Posterior cingulate gyrus (tissue), 11 donors: ENCODE results near the gene AFF2.

Experiments used
- DNase-seq, 10 donors: peaks; one replicate each; pipeline versions ENCODE4 v3.0.0 to v3.0.0-alpha.2; 2020 to 2021; ENCODE audit warnings: mixed read lengths in 3 of 10
- intact Hi-C: fragments of 100-400 bp; cut with DNase I; formaldehyde crosslinking; loops from one replicate; pipeline ENCODE4 v1.15.1; 2023

AFF2 gene

GRCh38 chrX:148713981-148714380 lies 213.6 kb downstream of the AFF2 start:
- DNase-seq: no peak
- intact Hi-C loops: no loop called here

GRCh38 chrX:148715361-148715760 lies 214.9 kb downstream of the AFF2 start:
- DNase-seq: no peak
- intact Hi-C loops: no loop called here

- intact Hi-C loops: no loop called here
- no peak for DNase-seq
Measured at GRCh38 chrX:148722966-148723365, 222.5 kb downstream of the AFF2 start.

GRCh38 chrX:148723551-148723950 lies 223.1 kb downstream of the AFF2 start:
- no peak for DNase-seq
- intact Hi-C loops: no loop called here

GRCh38 chrX:148728901-148729300 lies 228.5 kb downstream of the AFF2 start:
- intact Hi-C loops: no loop called here
- no peak for DNase-seq

- intact Hi-C loops: no loop called here
- no peak for DNase-seq
Measured at GRCh38 chrX:148732743-148733142, 232.3 kb downstream of the AFF2 start.

GRCh38 chrX:148741441-148741840 lies 241.0 kb downstream of the AFF2 start:
- intact Hi-C loops: no loop called here
- peak in 2 of 10 donors; percentile 6 to 59 for DNase-seq

GRCh38 chrX:148755111-148755510 lies 254.7 kb downstream of the AFF2 start:
- DNase-seq: no peak
- intact Hi-C loops: no loop called here

GRCh38 chrX:148763896-148764295 lies 263.5 kb downstream of the AFF2 start:
- no peak for DNase-seq
- intact Hi-C loops: no loop called here

- intact Hi-C loops: no loop called here
- DNase-seq: no peak
Measured at GRCh38 chrX:148768296-148768695, 267.9 kb downstream of the AFF2 start.

- intact Hi-C loops: no loop called here
- DNase-seq: no peak
Measured at GRCh38 chrX:148771440-148771839, 271.0 kb downstream of the AFF2 start.

GRCh38 chrX:148774276-148774675 lies 273.9 kb downstream of the AFF2 start:
- DNase-seq: no peak
- intact Hi-C loops: no loop called here

- intact Hi-C loops: no loop called here
- DNase-seq: no peak
Measured at GRCh38 chrX:148784137-148784536, 283.7 kb downstream of the AFF2 start.

- peak in 4 of 10 donors; percentile 7 to 75 (median 43) for DNase-seq
Measured at GRCh38 chrX:148784856-148785255, 284.4 kb downstream of the AFF2 start.

GRCh38 chrX:148785256-148785655 lies 284.8 kb downstream of the AFF2 start:
- no peak for DNase-seq
- intact Hi-C loops: no loop called here

More at GRCh38 chrX:148784856-148785255, 284.4 kb downstream of the AFF2 start:
- intact Hi-C loops: no loop called here

GRCh38 chrX:148788449-148788848 lies 288.0 kb downstream of the AFF2 start:
- DNase-seq: no peak
- intact Hi-C loops: no loop called here

GRCh38 chrX:148794350-148794749 lies 293.9 kb downstream of the AFF2 start:
- no peak for DNase-seq
- intact Hi-C loops: no loop called here

GRCh38 chrX:148804579-148805355 lies 304.4 kb downstream of the AFF2 start:
- intact Hi-C loops: no loop called here
- DNase-seq: no peak

GRCh38 chrX:148806145-148806870 lies 305.9 kb downstream of the AFF2 start:
- intact Hi-C loops: no loop called here

GRCh38 chrX:148808833-148809232 lies 308.4 kb downstream of the AFF2 start:
- no peak for DNase-seq
- intact Hi-C loops: no loop called here

More at GRCh38 chrX:148806145-148806870, 305.9 kb downstream of the AFF2 start:
- peak in 2 of 10 donors; percentile 50 to 52 for DNase-seq

GRCh38 chrX:148811236-148811635 lies 310.8 kb downstream of the AFF2 start:
- intact Hi-C loops: no loop called here
- peak in 1 of 10 donors; percentile 38 for DNase-seq

- no peak for DNase-seq
- intact Hi-C loops: no loop called here
Measured at GRCh38 chrX:148813422-148813821, 313.0 kb downstream of the AFF2 start.
